BE2C (cell line): ENCODE results near the gene SHQ1.
"Not testable (repeated sequence)": the region's sequence is repeated elsewhere in the genome, so short reads cannot be mapped to it uniquely, and the experiment has no call there.

ENCODE experiments used
- DNase-seq: peaks from one replicate; pipeline ENCODE4 v3.0.0-alpha.2; 2020
- H3K27me3 ChIP-seq: fragments of 250-450 bp; sonication (Bioruptor Pico); 2 replicates; pipeline ENCODE4 v1.5.1; 2020; ENCODE audit warnings: mild to moderate bottlenecking
- H3K36me3 ChIP-seq: fragments of 250-450 bp; sonication (Bioruptor Pico); 2 replicates; pipeline ENCODE4 v1.5.1; 2020; ENCODE audit warnings: mild to moderate bottlenecking
- H3K4me1 ChIP-seq: fragments of 250-450 bp; sonication (Bioruptor Pico); 2 replicates; pipeline ENCODE4 v1.5.1; 2020
- H3K4me3 ChIP-seq: 2 replicates; pipeline ENCODE4 v1.5.1; 2011; ENCODE audit warnings: low read depth, low read length
- H3K9me3 ChIP-seq: fragments of 250-450 bp; sonication (Bioruptor Pico); 2 replicates; pipeline ENCODE4 v1.5.1; 2020
- TF ChIP-seq, protein P1 (sequence below): IDR thresholded peaks from 2 replicates; pipeline ENCODE4 v1.5.1; 2012; ENCODE audit warnings: mild to moderate bottlenecking, low read depth, low read length

Gene SHQ1

DNA sequence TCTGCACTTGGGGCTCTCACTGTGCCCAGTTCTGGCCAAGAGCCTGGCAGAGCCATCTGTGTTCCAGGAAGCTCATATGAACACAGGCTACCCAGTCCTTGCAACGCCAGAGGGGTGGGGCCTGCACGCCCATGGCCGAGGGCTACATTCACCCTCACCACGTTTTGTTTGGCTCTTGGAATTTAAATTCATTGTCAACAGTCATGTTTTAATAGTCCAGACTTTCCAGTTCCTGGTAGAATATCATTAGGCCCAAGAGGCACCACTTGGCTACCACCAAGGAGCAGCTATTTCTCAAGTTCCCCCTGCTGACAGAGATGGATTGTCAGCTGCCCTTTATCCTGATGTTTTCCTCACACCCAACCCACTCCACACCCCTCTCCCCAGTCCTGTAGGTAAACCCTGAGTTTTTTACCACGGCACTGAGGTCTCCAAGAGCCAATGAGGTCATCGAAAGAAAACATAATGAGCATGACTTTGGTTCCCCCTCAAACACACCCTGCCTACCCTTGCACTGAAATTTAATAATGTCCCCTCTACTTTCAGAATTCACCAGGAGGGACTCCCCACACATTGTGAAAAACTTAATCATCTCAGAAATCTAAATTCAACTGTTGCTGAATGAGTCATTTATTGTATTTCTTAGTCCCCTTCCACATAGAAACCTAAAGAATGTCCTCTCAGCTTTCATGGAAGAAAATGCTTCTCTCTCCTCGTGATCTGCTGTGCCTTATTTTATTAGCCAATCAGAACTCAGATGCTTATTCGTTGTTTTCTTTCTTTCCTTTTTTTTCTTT lies 125.1 kb downstream of the SHQ1 start:
- no peaks in the 10 kb centered on the region for H3K27me3 ChIP-seq
- TF ChIP-seq, protein P1, sequence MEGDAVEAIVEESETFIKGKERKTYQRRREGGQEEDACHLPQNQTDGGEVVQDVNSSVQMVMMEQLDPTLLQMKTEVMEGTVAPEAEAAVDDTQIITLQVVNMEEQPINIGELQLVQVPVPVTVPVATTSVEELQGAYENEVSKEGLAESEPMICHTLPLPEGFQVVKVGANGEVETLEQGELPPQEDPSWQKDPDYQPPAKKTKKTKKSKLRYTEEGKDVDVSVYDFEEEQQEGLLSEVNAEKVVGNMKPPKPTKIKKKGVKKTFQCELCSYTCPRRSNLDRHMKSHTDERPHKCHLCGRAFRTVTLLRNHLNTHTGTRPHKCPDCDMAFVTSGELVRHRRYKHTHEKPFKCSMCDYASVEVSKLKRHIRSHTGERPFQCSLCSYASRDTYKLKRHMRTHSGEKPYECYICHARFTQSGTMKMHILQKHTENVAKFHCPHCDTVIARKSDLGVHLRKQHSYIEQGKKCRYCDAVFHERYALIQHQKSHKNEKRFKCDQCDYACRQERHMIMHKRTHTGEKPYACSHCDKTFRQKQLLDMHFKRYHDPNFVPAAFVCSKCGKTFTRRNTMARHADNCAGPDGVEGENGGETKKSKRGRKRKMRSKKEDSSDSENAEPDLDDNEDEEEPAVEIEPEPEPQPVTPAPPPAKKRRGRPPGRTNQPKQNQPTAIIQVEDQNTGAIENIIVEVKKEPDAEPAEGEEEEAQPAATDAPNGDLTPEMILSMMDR, result no peak
- H3K36me3 ChIP-seq, result no peaks in the 10 kb centered on the region
- no peak for DNase-seq
- no peaks in the 10 kb centered on the region for H3K4me1 ChIP-seq
- H3K4me3 ChIP-seq, result no peak overlapping the region
- no peaks in the 10 kb centered on the region for H3K9me3 ChIP-seq

DNA sequence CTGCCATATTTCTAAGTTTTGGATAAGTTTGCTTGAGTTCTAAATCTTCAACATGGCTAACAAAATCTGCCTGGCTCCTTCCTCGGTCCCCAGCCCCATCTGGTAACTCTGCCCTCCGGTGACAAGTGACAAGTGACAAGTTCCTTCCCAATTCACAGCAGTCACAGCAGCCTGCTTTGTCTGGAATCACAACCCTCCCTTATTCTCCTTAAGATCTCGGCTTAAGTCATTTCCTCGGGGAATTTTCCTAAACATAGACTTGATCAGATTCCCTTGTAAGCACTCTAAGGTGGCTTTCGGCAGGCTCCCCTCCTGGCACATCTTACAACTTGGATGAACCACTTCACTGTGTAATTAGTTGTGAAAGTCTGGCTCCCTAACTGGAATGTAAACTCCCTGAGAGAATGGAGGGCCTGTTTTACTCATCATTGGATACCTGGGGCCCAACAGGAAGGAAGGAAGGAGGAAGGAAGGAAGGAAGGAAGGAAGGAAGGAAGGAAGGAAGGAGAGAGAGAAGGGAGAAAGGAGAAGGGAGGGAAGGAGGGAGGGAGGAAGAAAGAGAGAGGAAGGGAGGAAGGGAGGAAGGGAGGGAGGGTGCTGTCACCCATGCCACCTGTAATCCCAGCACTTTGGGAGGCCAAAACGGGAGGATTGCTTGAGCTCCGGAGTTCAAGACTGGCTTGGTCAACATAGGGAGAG lies 126.4 kb downstream of the SHQ1 start:
- no peak overlapping the region for H3K4me3 ChIP-seq

DNA sequence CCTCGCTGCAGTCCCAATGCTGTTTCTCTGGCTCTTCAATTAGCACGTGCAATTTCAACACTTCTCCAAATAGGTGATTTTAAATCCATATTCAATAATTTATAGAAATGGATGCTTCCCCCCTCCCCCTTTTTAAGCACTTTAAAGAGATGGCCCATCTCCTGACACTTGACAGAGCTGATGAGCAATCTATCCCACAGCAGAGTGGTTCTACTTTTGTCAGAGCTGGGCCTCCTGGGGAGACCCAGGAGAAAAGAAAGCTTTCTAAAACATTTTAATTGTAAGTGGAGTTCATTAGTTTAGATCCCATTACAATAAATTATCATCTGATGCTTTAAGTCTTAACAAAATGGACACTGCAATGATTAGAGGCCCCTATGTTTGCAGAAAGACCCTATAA lies 127.7 kb downstream of the SHQ1 start:
- DNase-seq, result no peak
- Histone ChIP-seq H3K9me3 (no peaks in the 10 kb centered on the region), H3K4me1 (no peaks in the 10 kb centered on the region), H3K36me3 (no peaks in the 10 kb centered on the region), H3K27me3 (no peaks in the 10 kb centered on the region), H3K4me3 (no peak overlapping the region)
- TF ChIP-seq, protein P1, result no peak

More for the DNA sequence above, 126.4 kb downstream of the SHQ1 start:
- TF ChIP-seq, protein P1, result no peak
- H3K27me3 ChIP-seq, result no peaks in the 10 kb centered on the region
- H3K9me3 ChIP-seq, result no peaks in the 10 kb centered on the region
- no peak for DNase-seq
- no peaks in the 10 kb centered on the region for H3K36me3 ChIP-seq
- H3K4me1 ChIP-seq, result no peaks in the 10 kb centered on the region

DNA sequence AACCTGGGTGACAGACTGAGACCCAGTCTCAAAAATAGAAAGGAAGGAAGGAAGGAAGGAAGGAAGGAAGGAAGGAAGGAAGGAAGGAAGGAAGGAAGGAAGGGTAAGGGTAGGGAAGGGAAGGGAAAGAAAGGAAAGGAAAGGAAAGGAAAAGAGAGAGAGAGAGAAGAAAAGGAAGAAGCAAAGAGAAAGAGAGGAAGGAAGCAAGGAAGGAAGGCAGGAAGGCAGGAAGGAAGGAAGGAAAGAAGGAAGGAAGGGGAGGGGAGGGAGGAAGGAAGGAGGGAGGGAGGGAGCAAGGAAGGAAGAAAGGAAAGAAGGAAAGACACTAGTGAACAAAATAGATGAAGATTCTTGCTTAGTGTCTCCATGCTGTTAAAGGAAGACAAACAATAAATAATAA lies 129.1 kb downstream of the SHQ1 start:
- H3K36me3 ChIP-seq, result no peaks in the 10 kb centered on the region
- no peak for DNase-seq
- H3K9me3 ChIP-seq, result no peaks in the 10 kb centered on the region
- no peaks in the 10 kb centered on the region for H3K4me1 ChIP-seq
- no peak overlapping the region for H3K4me3 ChIP-seq
- TF ChIP-seq, protein P1, result no peak
- H3K27me3 ChIP-seq, result no peaks in the 10 kb centered on the region

DNA sequence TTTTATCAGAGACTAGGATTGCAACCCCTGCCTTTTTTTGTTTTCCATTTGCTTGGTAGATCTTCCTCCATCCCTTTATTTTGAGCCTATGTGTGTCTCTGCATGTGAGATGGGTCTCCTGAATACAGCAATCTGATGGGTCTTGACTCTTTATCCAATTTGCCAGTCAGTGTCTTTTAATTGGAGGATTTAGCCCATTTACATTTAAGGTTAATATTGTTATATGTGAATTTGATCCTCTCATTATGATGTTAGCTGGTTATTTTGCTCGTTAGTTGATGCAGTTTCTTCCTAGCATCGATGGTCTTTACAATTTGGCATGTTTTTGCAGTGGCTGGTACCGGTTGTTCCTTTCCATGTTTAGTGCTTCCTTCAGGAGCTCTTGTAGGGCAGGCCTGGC lies 134.1 kb downstream of the SHQ1 start:
- not testable (repeated sequence) for H3K4me1 ChIP-seq, H3K27me3 ChIP-seq, DNase-seq, H3K9me3 ChIP-seq, H3K36me3 ChIP-seq, H3K4me3 ChIP-seq

DNA sequence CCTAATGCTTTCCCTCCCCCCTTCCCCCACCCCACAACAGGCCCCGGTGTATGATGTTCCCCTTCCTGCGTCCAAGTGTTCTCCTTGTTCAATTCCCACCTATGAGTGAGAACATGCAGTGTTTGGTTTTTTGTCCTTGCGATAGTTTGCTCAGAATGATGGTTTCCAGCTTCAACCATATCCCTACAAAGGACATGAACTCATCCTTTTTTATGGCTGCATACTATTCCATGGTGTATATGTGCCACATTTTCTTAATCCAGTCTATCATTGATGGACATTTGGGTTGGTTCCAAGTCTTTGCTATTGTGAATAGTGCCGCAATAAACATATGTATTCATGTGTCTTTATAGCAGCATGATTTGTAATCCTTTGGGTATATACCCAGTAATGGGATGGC lies 137.8 kb downstream of the SHQ1 start:
- H3K9me3 ChIP-seq, H3K27me3 ChIP-seq, H3K4me3 ChIP-seq, H3K36me3 ChIP-seq, DNase-seq, H3K4me1 ChIP-seq: not testable (repeated sequence)

DNA sequence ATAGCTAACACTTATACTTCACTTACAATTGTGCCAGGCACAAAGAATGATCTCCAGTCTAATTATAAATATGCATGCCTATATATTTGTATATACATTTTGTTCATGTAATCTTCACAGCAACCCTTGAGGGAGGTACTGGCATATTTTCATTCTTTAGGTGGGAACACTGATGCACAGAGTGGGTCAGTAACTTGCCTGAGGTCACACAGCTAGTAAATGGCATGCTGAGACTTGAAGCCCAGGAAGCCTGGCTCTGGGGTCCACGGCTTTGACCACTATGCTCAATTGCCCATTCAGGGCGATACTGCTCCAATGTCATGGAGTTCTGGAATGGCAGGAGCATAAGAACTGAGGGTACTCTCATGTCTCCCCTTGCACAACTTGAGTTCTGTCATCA lies 139.8 kb downstream of the SHQ1 start:
- Histone ChIP-seq H3K4me1 (no peaks in the 10 kb centered on the region), H3K9me3 (no peaks in the 10 kb centered on the region), H3K27me3 (no peaks in the 10 kb centered on the region), H3K4me3 (no peak overlapping the region), H3K36me3 (no peaks in the 10 kb centered on the region)
- no peak for DNase-seq
- TF ChIP-seq, protein P1, result no peak
